Lower leg skin (tissue), 3 donors: ENCODE results near the gene AGMO.

Experiments used
- POLR2A ChIP-seq, 2 donors: fragments of 450-650 bp; IDR thresholded peaks; one replicate each; pipeline ENCODE4 v1.6.1; 2016 to 2017; ENCODE audit warnings: antibody characterized with exemption in 2 of 2, mild to moderate bottlenecking in 1 of 2, moderate library complexity in 1 of 2
- TF ChIP-seq, protein P1 (sequence below), 3 donors: fragments of 450-650 bp; IDR thresholded peaks; one replicate each; pipeline ENCODE4 v1.5.1; 2016; ENCODE audit warnings: antibody characterized with exemption in 3 of 3, mild to moderate bottlenecking in 3 of 3, moderate library complexity in 2 of 3

DNA sequence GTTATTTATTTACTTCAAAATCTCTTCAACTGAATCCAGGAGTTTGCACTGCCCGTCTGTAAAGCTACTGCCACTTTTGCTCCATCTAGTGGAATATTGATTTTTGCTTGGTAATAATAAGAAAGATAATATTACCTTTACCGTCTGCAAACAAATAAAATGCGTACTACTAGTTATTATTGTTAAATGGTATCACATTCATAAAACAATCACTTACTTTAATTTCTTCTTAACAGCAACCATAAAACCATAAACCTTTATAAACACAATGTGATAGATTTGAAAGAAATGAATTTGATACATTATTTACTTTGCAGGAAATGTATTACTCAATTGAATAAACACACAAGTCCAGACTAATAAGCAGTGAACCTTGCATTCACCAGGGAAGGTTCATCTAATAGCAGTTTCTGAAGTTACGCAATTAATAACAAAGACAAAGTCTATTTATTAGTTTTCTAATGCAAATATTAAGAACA, 6.4 kb downstream of the AGMO start:
- TF ChIP-seq, protein P1, sequence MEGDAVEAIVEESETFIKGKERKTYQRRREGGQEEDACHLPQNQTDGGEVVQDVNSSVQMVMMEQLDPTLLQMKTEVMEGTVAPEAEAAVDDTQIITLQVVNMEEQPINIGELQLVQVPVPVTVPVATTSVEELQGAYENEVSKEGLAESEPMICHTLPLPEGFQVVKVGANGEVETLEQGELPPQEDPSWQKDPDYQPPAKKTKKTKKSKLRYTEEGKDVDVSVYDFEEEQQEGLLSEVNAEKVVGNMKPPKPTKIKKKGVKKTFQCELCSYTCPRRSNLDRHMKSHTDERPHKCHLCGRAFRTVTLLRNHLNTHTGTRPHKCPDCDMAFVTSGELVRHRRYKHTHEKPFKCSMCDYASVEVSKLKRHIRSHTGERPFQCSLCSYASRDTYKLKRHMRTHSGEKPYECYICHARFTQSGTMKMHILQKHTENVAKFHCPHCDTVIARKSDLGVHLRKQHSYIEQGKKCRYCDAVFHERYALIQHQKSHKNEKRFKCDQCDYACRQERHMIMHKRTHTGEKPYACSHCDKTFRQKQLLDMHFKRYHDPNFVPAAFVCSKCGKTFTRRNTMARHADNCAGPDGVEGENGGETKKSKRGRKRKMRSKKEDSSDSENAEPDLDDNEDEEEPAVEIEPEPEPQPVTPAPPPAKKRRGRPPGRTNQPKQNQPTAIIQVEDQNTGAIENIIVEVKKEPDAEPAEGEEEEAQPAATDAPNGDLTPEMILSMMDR (IDR thresholded peaks at IDR 0.05): no peak
- no peak for TF ChIP-seq POLR2A (IDR thresholded peaks at IDR 0.05)
